HepG2 (cell line): ENCODE results near the gene USP19. TPM values are rescaled to one million over a fixed set of nuclear protein-coding genes. Genes with fewer than 3 reads are reported as not detected.

Source experiments
- ARNTL ChIP-seq: sonication (generic); formaldehyde crosslinking; IDR thresholded peaks from 2 replicates; pipeline ENCODE4 v1.4.0; 2020; ENCODE audit warnings: mild to moderate bottlenecking, missing genetic modification reagents
- CCAR2 ChIP-seq: fragments of 200-400 bp; formaldehyde crosslinking; optimal IDR thresholded peaks from 2 replicates; pipeline ENCODE3; 2018; ENCODE audit warnings: low read depth, mild to moderate bottlenecking, low read length, moderate library complexity
- GABPB1 ChIP-seq: IDR thresholded peaks from 2 replicates; pipeline ENCODE4 v1.6.1; 2016; ENCODE audit warnings: mild to moderate bottlenecking, missing genetic modification reagents, moderate library complexity, missing compliant biosample characterization
- KAT8 ChIP-seq: IDR thresholded peaks from 2 replicates; pipeline ENCODE4 v1.6.1; 2016; ENCODE audit warnings: missing genetic modification reagents, missing compliant biosample characterization
- MAX ChIP-seq: IDR thresholded peaks from 2 replicates; pipeline ENCODE4 v1.6.1; 2012; ENCODE audit warnings: inconsistent platforms
- MXI1 ChIP-seq: IDR thresholded peaks from 3 replicates; pipeline ENCODE4 v1.6.1; 2012; ENCODE audit warnings: low read depth, low read length, inconsistent platforms, borderline replicate concordance
- NFYB ChIP-seq: sonication (generic); formaldehyde crosslinking; IDR thresholded peaks from 2 replicates; pipeline ENCODE4 v1.4.0; 2020; ENCODE audit warnings: missing genetic modification reagents
- PATZ1 ChIP-seq: sonication (generic); formaldehyde crosslinking; IDR thresholded peaks from 2 replicates; pipeline ENCODE4 v1.4.0; 2020; ENCODE audit warnings: missing genetic modification reagents
- POGZ ChIP-seq: sonication (generic); formaldehyde crosslinking; IDR thresholded peaks from 2 replicates; pipeline ENCODE4 v1.4.0; 2020; ENCODE audit warnings: mild to moderate bottlenecking, missing genetic modification reagents
- REL ChIP-seq: sonication (generic); formaldehyde crosslinking; conservative IDR thresholded peaks from 2 replicates; pipeline ENCODE4 v1.8.0; 2022; ENCODE audit warnings: mild to moderate bottlenecking, missing genetic modification reagents, moderate library complexity
- SMC3 ChIP-seq: IDR thresholded peaks from 2 replicates; pipeline ENCODE4 v1.6.1; 2011; ENCODE audit warnings: low read length, improper control_type of control experiment
- SOX5 ChIP-seq: IDR thresholded peaks from 2 replicates; pipeline ENCODE4 v1.6.1; 2016; ENCODE audit warnings: borderline replicate concordance
- TFE3 ChIP-seq: IDR thresholded peaks from 2 replicates; pipeline ENCODE4 v1.6.1; 2016
- ZBTB2 ChIP-seq: sonication (generic); formaldehyde crosslinking; IDR thresholded peaks from 2 replicates; pipeline ENCODE4 v1.8.0; 2022; ENCODE audit warnings: low read depth, missing genetic modification reagents
- ZNF441 ChIP-seq: sonication (generic); formaldehyde crosslinking; IDR thresholded peaks from 2 replicates; pipeline ENCODE4 v1.7.0; 2021; ENCODE audit warnings: missing genetic modification reagents, borderline replicate concordance
- ZNF543 ChIP-seq: sonication (generic); formaldehyde crosslinking; IDR thresholded peaks from 2 replicates; pipeline ENCODE4 v1.4.0; 2020; ENCODE audit warnings: mild to moderate bottlenecking, missing genetic modification reagents
- ZNF558 ChIP-seq: sonication (generic); formaldehyde crosslinking; IDR thresholded peaks from 2 replicates; pipeline ENCODE4 v1.9.0; 2022; ENCODE audit warnings: mild to moderate bottlenecking, missing genetic modification reagents, borderline replicate concordance
- ZNF709 ChIP-seq: sonication (generic); formaldehyde crosslinking; IDR thresholded peaks from 2 replicates; pipeline ENCODE4 v1.5.0; 2020; ENCODE audit warnings: mild to moderate bottlenecking, missing genetic modification reagents
- ZNF781 ChIP-seq: sonication (generic); formaldehyde crosslinking; IDR thresholded peaks from 2 replicates; pipeline ENCODE4 v1.5.1; 2020; ENCODE audit warnings: borderline replicate concordance, mild to moderate bottlenecking, missing genetic modification reagents; ENCODE audit errors: not compliant biosample characterization
- ZNF784 ChIP-seq: sonication (generic); formaldehyde crosslinking; IDR thresholded peaks from 2 replicates; pipeline ENCODE4 v1.5.1; 2020; ENCODE audit warnings: missing genetic modification reagents, mild to moderate bottlenecking, borderline replicate concordance
- ZSCAN9 ChIP-seq: IDR thresholded peaks from 2 replicates; pipeline ENCODE4 v1.6.1; 2016; ENCODE audit warnings: borderline replicate concordance
- polyA plus RNA-seq, 8 experiments: library from polyadenylated mRNA; depleted of rRNA in 3 of 8; stranded (reverse) in 7 of 8; unstranded in 1 of 8; fragments of >200 nt; fragmentation: Illumina TruSeq in 4 of 8; extraction: Trizol in 4 of 8; gene quantifications; 2 replicates each; pipeline versions ENCODE4 v1.2.1 to v1.2.3, GENCODE V29; 2011 to 2016; ENCODE audit warnings: low read depth in 4 of 8, missing spikeins in 1 of 8, mixed read lengths in 1 of 8; ENCODE audit not compliant: insufficient read depth in 1 of 8
- total RNA-seq, 5 experiments: library from RNA; depleted of rRNA; stranded (reverse); fragments of >200 nt; fragmentation: Illumina TruSeq; extraction: Trizol; gene quantifications; 2 replicates each; pipeline ENCODE4 v1.2.3, GENCODE V29; 2016; ENCODE audit warnings: low read depth in 1 of 5

Gene USP19
- total and polyA plus RNA-seq, 2 of the 13 experiments (the other 11 are each of a cell fraction or from before 2014, with no cell fraction given), result 28.3 to 31.7 TPM

- TF ChIP-seq ZNF543 (CRISPR knock-in tag), result peak; percentile 57; the same call in 1 of the 2 replicates
- no peak for TF ChIP-seq ZSCAN9 (CRISPR knock-in tag)
- TF ChIP-seq ARNTL (CRISPR knock-in tag), result 0 out of 2 replicates have a peak, but pooled peaks have one; percentile 14
- peak; percentile 65; the same call in 1 of the 2 replicates for TF ChIP-seq ZNF558
- no peak for TF ChIP-seq ZNF781
- TF ChIP-seq PATZ1 (CRISPR knock-in tag), result peak; percentile 89
- TF ChIP-seq SOX5, result no peak
- peak; percentile 75; the same call in 1 of the 3 replicates for TF ChIP-seq MXI1
- peak; percentile 46 for TF ChIP-seq POGZ (CRISPR knock-in tag)
- no peak; the same call in 1 of the 2 replicates for TF ChIP-seq KAT8 (CRISPR knock-in tag)
- TF ChIP-seq MAX, result peak; percentile 40
- TF ChIP-seq TFE3 (CRISPR knock-in tag), result no peak
- no peak for TF ChIP-seq ZBTB2 (CRISPR knock-in tag)
- no peak for TF ChIP-seq REL (CRISPR knock-in tag)
- no peak for TF ChIP-seq SMC3
- TF ChIP-seq ZNF441 (CRISPR knock-in tag), result 0 out of 2 replicates have a peak, but pooled peaks have one; percentile 13
- no peak for TF ChIP-seq NFYB (CRISPR knock-in tag)
- TF ChIP-seq CCAR2, result no peak
- peak; percentile 57 for TF ChIP-seq GABPB1 (CRISPR knock-in tag)
- peak; percentile 69; the same call in 1 of the 2 replicates for TF ChIP-seq ZNF784 (CRISPR knock-in tag)
- TF ChIP-seq ZNF709 (CRISPR knock-in tag), result 0 out of 2 replicates have a peak, but pooled peaks have one; percentile 65
These were observed 12.0 kb upstream of the USP19 start, which contains the start of gene LAMB2 (continued) for GRCh38 chr3:49132437-49133225.
